Fibroblast of upper back skin (primary cell): ENCODE data around the gene AR.
"Not testable (repeated sequence)": the region's sequence is repeated elsewhere in the genome, so short reads cannot be mapped to it uniquely, and the experiment has no call there.

Experiments
- DNase-seq: peaks from one replicate; pipeline ENCODE4 v3.0.0-alpha.2; 2013

The AR gene

GRCh38 chrX:67648361-67648760 lies 104.5 kb downstream of the AR start:
- DNase-seq, result no peak

- DNase-seq, result no peak
Observed at GRCh38 chrX:67651437-67652142, 107.8 kb downstream of the AR start.

GRCh38 chrX:67652543-67652942 lies 108.7 kb downstream of the AR start:
- no peak for DNase-seq

GRCh38 chrX:67654301-67654700 lies 110.5 kb downstream of the AR start:
- no peak for DNase-seq

- no peak for DNase-seq
Observed at GRCh38 chrX:67665583-67665982, 121.8 kb downstream of the AR start.

GRCh38 chrX:67670717-67671116 lies 126.9 kb downstream of the AR start:
- not testable (repeated sequence) for DNase-seq

- DNase-seq, result no peak
Observed at GRCh38 chrX:67673741-67674274, 130.0 kb downstream of the AR start.

GRCh38 chrX:67674741-67675140 lies 130.9 kb downstream of the AR start:
- no peak for DNase-seq

- DNase-seq, result no peak
Observed at GRCh38 chrX:67684136-67684535, 140.3 kb downstream of the AR start.

GRCh38 chrX:67692246-67692645 lies 148.4 kb downstream of the AR start:
- peak; percentile 73 for DNase-seq

- peak; percentile 20 for DNase-seq
Observed at GRCh38 chrX:67693928-67694327, 150.1 kb downstream of the AR start.

GRCh38 chrX:67697452-67697851 lies 153.6 kb downstream of the AR start:
- DNase-seq, result no peak

GRCh38 chrX:67700602-67701001 lies 156.8 kb downstream of the AR start:
- DNase-seq, result peak; percentile 5

GRCh38 chrX:67714004-67714403 lies 170.2 kb downstream of the AR start:
- DNase-seq, result no peak

- DNase-seq, result no peak
Observed at GRCh38 chrX:67717571-67717970, 173.8 kb downstream of the AR start.

- DNase-seq, result no peak
Observed at GRCh38 chrX:67718926-67719325, 175.1 kb downstream of the AR start.

GRCh38 chrX:67720344-67720743 lies 176.5 kb downstream of the AR start:
- DNase-seq, result peak; percentile 22

- no peak for DNase-seq
Observed at GRCh38 chrX:67721321-67721720, 177.5 kb downstream of the AR start.

GRCh38 chrX:67723580-67724351 lies 179.9 kb downstream of the AR start:
- DNase-seq, result no peak

GRCh38 chrX:67724359-67725110 lies 180.7 kb downstream of the AR start:
- DNase-seq, result peak; percentile 10

GRCh38 chrX:67725471-67725870 lies 181.7 kb downstream of the AR start:
- DNase-seq, result no peak

GRCh38 chrX:67726018-67726417 lies 182.2 kb downstream of the AR start:
- no peak for DNase-seq

- DNase-seq, result no peak
Observed at GRCh38 chrX:67727576-67727975, 183.8 kb downstream of the AR start.
